Pancreas (tissue), 10 donors: ENCODE measurements around the gene KCNH1. TPM values are rescaled to one million over a fixed set of nuclear protein-coding genes. Genes with fewer than 3 reads are reported as not detected.

Experiments used
- ATAC-seq, 4 donors: fragments of 200-7000 bp; cut with Tn5 transposase; one replicate each; pipeline versions ENCODE4 v1.8.0 to v1.9.1; 2020; ENCODE audit warnings: mild to moderate bottlenecking in 4 of 4, moderate library complexity in 4 of 4
- DNase-seq, 6 donors: peaks; one replicate each; pipeline ENCODE4 v3.0.0-alpha.2; 2020
- FAIRE-seq: peaks from 2 replicates; lab custom pipeline; 2012; peaks lifted over from hg19 to GRCh38; lab: Jason Lieb, UNC
- H3K27ac ChIP-seq, 4 donors: fragments of 200-600 bp; sonication (generic); 1 replicate in 3 of 4; 2 replicates in 1 of 4; pipeline versions ENCODE4 v1.5.0 to v1.8.0; 2020
- H3K27me3 ChIP-seq, 4 donors: fragments of 200-600 bp; one replicate each; pipeline ENCODE4 v1.8.0; 2021
- H3K36me3 ChIP-seq, 3 donors: fragments of 200-600 bp; sonication (generic) in 1 of 3; one replicate each; pipeline versions ENCODE4 v1.5.0 to v1.8.0; 2020 to 2021
- H3K4me1 ChIP-seq, 3 donors: fragments of 200-600 bp; one replicate each; pipeline ENCODE4 v1.8.0; 2021
- H3K4me3 ChIP-seq, 4 donors: fragments of 200-600 bp; sonication (generic) in 2 of 4; one replicate each; pipeline versions ENCODE4 v1.5.0 to v1.8.0; 2020 to 2021
- H3K9me3 ChIP-seq, 4 donors: fragments of 200-600 bp; one replicate each; pipeline ENCODE4 v1.8.0; 2021
- CTCF ChIP-seq, 4 donors: fragments of 200-600 bp; sonication (generic) in 3 of 4; IDR thresholded peaks; one replicate each; pipeline versions ENCODE4 v1.5.0 to v1.8.0; 2021; ENCODE audit warnings: antibody characterized with exemption in 4 of 4
- WGBS, 2 donors: extraction: QIAGEN DNeasy Blood & Tissue Kit; methylation state at CpG; one replicate each; pipeline ENCODE4 v1.1.7; 2013; 5-methylcytosine and 5-hydroxymethylcytosine counted together
- intact Hi-C, 3 donors: fragments of 100-400 bp; cut with DNase I; formaldehyde crosslinking; loops; one replicate each; pipeline versions ENCODE4 v1.11.1 to v1.14.2; 2022
- polyA plus RNA-seq, 2 donors: library from polyadenylated mRNA; stranded (reverse); fragments of 200-250 nt; gene quantifications; one replicate each; pipeline ENCODE4 v1.2.3, GENCODE V29; 2013
- total RNA-seq, 6 donors: library from RNA; stranded (reverse); fragmentation: NEBNext Ultra II Directional in 4 of 6; extraction: Animal tissue kit (Norgen Biotek cat#: 25700) in 4 of 6; gene quantifications; one replicate each; pipeline versions ENCODE4 v1.2.1 to v1.2.4, GENCODE V29; 2021 to 2023
- donor health status: healthy with polysubstance abuse.
- donor health status: DM: no; HTN: no; CAD: no; lungs with moderate emphysema.
- donor health status: DM: no; HTN: no; CAD: no.
- donor health status: control.
- donor health status: control.
- donor health status: Bipolar disorder and iron deficiency.
- donor health status: DM: yes; HTN: yes; CAD: no.
- donor health status: DM: no; HTN: no; CAD: no.
- donor health status: DM: no; HTN: no; CAD: no.
- donor health status: DM: yes; HTN: yes; CAD: no.

Gene KCNH1
- total and polyA plus RNA-seq, 8 donors = 0.24 to 0.61 (median 0.36) TPM

GRCh38 chr1:211035821-211036380 is 98.0 kb downstream of the KCNH1 start:
- H3K4me3 ChIP-seq = no peak overlapping the region
- TF ChIP-seq CTCF (IDR thresholded peaks at IDR 0.05) = no peak
- intact Hi-C loops = no loop called here
- no peaks in the 10 kb centered on the region for H3K27me3 ChIP-seq
- H3K27ac ChIP-seq = no peak overlapping the region
- no peaks in the 10 kb centered on the region for H3K36me3 ChIP-seq
- WGBS, 2 donors = 56 to 81% methylated on average over 3 of the region's 3 CpGs
- H3K9me3 ChIP-seq = no peaks in the 10 kb centered on the region
- FAIRE-seq (no peak), ATAC-seq (no peak), DNase-seq (no peak)
- no peaks in the 10 kb centered on the region for H3K4me1 ChIP-seq

- Histone ChIP-seq H3K27ac (no peak overlapping the region), H3K4me3 (no peak overlapping the region), H3K36me3 (no peaks in the 10 kb centered on the region), H3K9me3 (no peaks in the 10 kb centered on the region), H3K27me3 (peaks cover 0 to 3% (median 0%) of the 10 kb centered on the region in 4 donors), H3K4me1 (no peaks in the 10 kb centered on the region)
- no peak for TF ChIP-seq CTCF (IDR thresholded peaks at IDR 0.05)
- DNase-seq (no peak), ATAC-seq (no peak), FAIRE-seq (no peak)
- 86 to 94% methylated on average over 2 of the region's 2 CpGs for WGBS, 2 donors
- intact Hi-C loops = no loop called here
Measured at GRCh38 chr1:211033921-211034525, 99.9 kb downstream of the KCNH1 start.

- H3K4me1 ChIP-seq = no peaks in the 10 kb centered on the region
- no peaks in the 10 kb centered on the region for H3K9me3 ChIP-seq
- H3K36me3 ChIP-seq = no peaks in the 10 kb centered on the region
- ATAC-seq (no peak), FAIRE-seq (no peak), DNase-seq (no peak)
- intact Hi-C loops = no loop called here
- H3K27me3 ChIP-seq = no peaks in the 10 kb centered on the region
- no peak overlapping the region for H3K4me3 ChIP-seq
- 67 to 79% methylated on average over 2 of the region's 2 CpGs for WGBS, 2 donors
- TF ChIP-seq CTCF (IDR thresholded peaks at IDR 0.05) = no peak
- H3K27ac ChIP-seq = no peak overlapping the region
Measured at GRCh38 chr1:211024901-211025300, 109.0 kb downstream of the KCNH1 start.

GRCh38 chr1:211019266-211019665 is 114.7 kb downstream of the KCNH1 start:
- WGBS, 2 donors = 27 to 57% methylated on average over 1 of the region's 1 CpG
- DNase-seq = no peak
- FAIRE-seq = no peak

More at GRCh38 chr1:211019266-211019665, 114.7 kb downstream of the KCNH1 start:
- H3K27ac ChIP-seq = no peak overlapping the region
- no peaks in the 10 kb centered on the region for H3K4me1 ChIP-seq
- no peak for ATAC-seq
- no peaks in the 10 kb centered on the region for H3K36me3 ChIP-seq
- no peaks in the 10 kb centered on the region for H3K9me3 ChIP-seq
- no peak for TF ChIP-seq CTCF (IDR thresholded peaks at IDR 0.05)
- intact Hi-C loops = no loop called here
- H3K27me3 ChIP-seq = no peaks in the 10 kb centered on the region
- H3K4me3 ChIP-seq = no peak overlapping the region
